ENCODE data around the gene IVL.

The IVL gene

GRCh38 chr1:152959801-152960451 lies 51.6 kb downstream of the IVL start:
- no peaks in the 10 kb centered on the region for H3K27me3 ChIP-seq (ENCODE audit: low read length)
- no peaks in the 10 kb centered on the region for H3K36me3 ChIP-seq (ENCODE audit: low read length)
- H3F3A ChIP-seq (ENCODE audit: insufficient read depth) = no peaks in the 10 kb centered on the region
- H3K9ac ChIP-seq (ENCODE audit: low read length) = no peak overlapping the region
- no peak overlapping the region for H3K27ac ChIP-seq (ENCODE audit: low read depth, low read length)
- no peak overlapping the region for H3K4me2 ChIP-seq (ENCODE audit: low read depth, low read length, poor library complexity, severe bottlenecking)
- no peak overlapping the region for H3K4me3 ChIP-seq (ENCODE audit: insufficient read depth, low read length, poor library complexity, severe bottlenecking)
- H3K79me2 ChIP-seq (ENCODE audit: insufficient read depth, low read length) = no peaks in the 10 kb centered on the region
- no peak overlapping the region for H2AFZ ChIP-seq (ENCODE audit: low read depth, low read length, severe bottlenecking)
- no peaks in the 10 kb centered on the region for H3K9me2 ChIP-seq (replicated peaks; ENCODE audit: insufficient read depth, low read length)
- no peak for TF ChIP-seq CTCF (IDR thresholded peaks at IDR 0.05; ENCODE audit: insufficient read depth, low read length, poor library complexity, severe bottlenecking)
- no peak for TF ChIP-seq EZH2phosphoT487 (conservative IDR thresholded peaks at IDR 0.05; ENCODE audit: low read length)
- no peaks in the 10 kb centered on the region for H3K9me3 ChIP-seq (ENCODE audit: insufficient read depth, low read length)
- no peaks in the 10 kb centered on the region for H4K20me1 ChIP-seq (ENCODE audit: low read depth, low read length)

- Histone ChIP-seq H2AFZ (ENCODE audit: low read depth, low read length, severe bottlenecking) (no peak overlapping the region), H3K9me3 (ENCODE audit: insufficient read depth, low read length) (no peaks in the 10 kb centered on the region), H4K20me1 (ENCODE audit: low read depth, low read length) (no peaks in the 10 kb centered on the region), H3F3A (ENCODE audit: insufficient read depth) (no peaks in the 10 kb centered on the region), H3K27ac (ENCODE audit: low read depth, low read length) (no peak overlapping the region), H3K4me2 (ENCODE audit: low read depth, low read length, poor library complexity, severe bottlenecking) (no peak overlapping the region), H3K9me2 (replicated peaks; ENCODE audit: insufficient read depth, low read length) (no peaks in the 10 kb centered on the region), H3K4me3 (ENCODE audit: insufficient read depth, low read length, poor library complexity, severe bottlenecking) (no peak overlapping the region), H3K36me3 (ENCODE audit: low read length) (no peaks in the 10 kb centered on the region), H3K79me2 (ENCODE audit: insufficient read depth, low read length) (no peaks in the 10 kb centered on the region), H3K9ac (ENCODE audit: low read length) (no peak overlapping the region), H3K27me3 (ENCODE audit: low read length) (no peaks in the 10 kb centered on the region)
- no peak for TF ChIP-seq CTCF (IDR thresholded peaks at IDR 0.05; ENCODE audit: insufficient read depth, low read length, poor library complexity, severe bottlenecking)
- TF ChIP-seq EZH2phosphoT487 (conservative IDR thresholded peaks at IDR 0.05; ENCODE audit: low read length) = no peak
These were observed 52.2 kb downstream of the IVL start for GRCh38 chr1:152960452-152961044.

Measured in SU-DHL-6 (cell line).